Cardiac septum (tissue), 1 donor: ENCODE measurements around the gene NPAS2. TPM values are rescaled to one million over a fixed set of nuclear protein-coding genes. Genes with fewer than 3 reads are reported as not detected.
A peak's percentile ranks its signal among the peaks of the same experiment; 100 is the strongest.

Source experiments
- DNase-seq: peaks from one replicate; pipeline ENCODE4 v3.0.0-alpha.2; 2020; ENCODE audit warnings: low spot score
- intact Hi-C: fragments of 100-400 bp; cut with DNase I; formaldehyde crosslinking; loops from one replicate; pipeline ENCODE4 v1.14.0; 2022
- total RNA-seq: library from RNA; stranded (reverse); fragmentation: NEBNext Ultra II Directional; extraction: Animal tissue kit (Norgen Biotek cat#: 25700); gene quantifications from one replicate; pipeline ENCODE4 v1.2.1, GENCODE V29; 2021
- donor health status: DM: no; HTN: no; CAD: no.

The NPAS2 gene
- total RNA-seq, 1 donor from 2014 or later: 54.0 TPM

- intact Hi-C loops: no loop called here
- peak; percentile 82 for DNase-seq
Measured at GRCh38 chr2:100845141-100845991, 25.4 kb downstream of the NPAS2 start.

- intact Hi-C loops: no loop called here
- no peak for DNase-seq
Measured at GRCh38 chr2:100846716-100847115, 26.8 kb downstream of the NPAS2 start.

- intact Hi-C loops: no loop called here
- no peak for DNase-seq
Measured at GRCh38 chr2:100852447-100852846, 32.5 kb downstream of the NPAS2 start.

GRCh38 chr2:100852999-100853908 is 33.3 kb downstream of the NPAS2 start:
- intact Hi-C loops: no loop called here
- no peak for DNase-seq

GRCh38 chr2:100853909-100854810 is 34.2 kb downstream of the NPAS2 start:
- intact Hi-C loops: no loop called here
- DNase-seq: no peak

GRCh38 chr2:100855084-100855483 is 35.1 kb downstream of the NPAS2 start:
- intact Hi-C loops: no loop called here
- no peak for DNase-seq

- no peak for DNase-seq
- intact Hi-C loops: no loop called here
Measured at GRCh38 chr2:100855606-100856005, 35.7 kb downstream of the NPAS2 start.

GRCh38 chr2:100856732-100857131 is 36.8 kb downstream of the NPAS2 start:
- DNase-seq: no peak
- intact Hi-C loops: no loop called here

- DNase-seq: no peak
- intact Hi-C loops: no loop called here
Measured at GRCh38 chr2:100857341-100857740, 37.4 kb downstream of the NPAS2 start.

- intact Hi-C loops: no loop called here
- no peak for DNase-seq
Measured at GRCh38 chr2:100857915-100858314, 38.0 kb downstream of the NPAS2 start.

GRCh38 chr2:100859902-100860301 is 40.0 kb downstream of the NPAS2 start:
- no peak for DNase-seq
- intact Hi-C loops: no loop called here

- intact Hi-C loops: no loop called here
- DNase-seq: no peak
Measured at GRCh38 chr2:100861340-100861739, 41.4 kb downstream of the NPAS2 start.

GRCh38 chr2:100862081-100862480 is 42.1 kb downstream of the NPAS2 start:
- no peak for DNase-seq
- intact Hi-C loops: no loop called here

GRCh38 chr2:100865816-100866460 is 46.0 kb downstream of the NPAS2 start:
- no peak for DNase-seq
- intact Hi-C loops: no loop called here

- intact Hi-C loops: no loop called here
Measured at GRCh38 chr2:100868083-100868482, 48.1 kb downstream of the NPAS2 start.

GRCh38 chr2:100869120-100869519 is 49.2 kb downstream of the NPAS2 start:
- DNase-seq: no peak
- intact Hi-C loops: no loop called here

More at GRCh38 chr2:100868083-100868482, 48.1 kb downstream of the NPAS2 start:
- no peak for DNase-seq

- intact Hi-C loops: no loop called here
- no peak for DNase-seq
Measured at GRCh38 chr2:100870652-100871531, 51.0 kb downstream of the NPAS2 start.
